HepG2 (cell line): Measurements from ENCODE around the gene PASK. TPM values are rescaled to one million over a fixed set of nuclear protein-coding genes. Genes with fewer than 3 reads are reported as not detected.

ENCODE experiments used
- ATAC-seq: fragments of 200-7000 bp; cut with Tn5 transposase; 3 replicates; pipeline ENCODE4 v1.9.1; 2020; ENCODE audit warnings: mild to moderate bottlenecking, moderate library complexity
- BruUV-seq: library from RNA; stranded (reverse); fragments of 400-500 nt; replicated peaks from 2 replicates; lab custom pipeline; 2021; lab: Mats Ljungman, UMichigan
- CTCF ChIA-PET: fragments of 300-600 bp; formaldehyde crosslinking; extraction: SDS; loops from one replicate; lab custom pipeline; 2021; ENCODE audit warnings: low total read pairs, inconsistent platforms, low intra/inter-chr PET ratio; lab: Yijun Ruan, JAX
- POLR2A ChIA-PET: fragments of 350-600 bp; sonication (Branson Sonifier 250); formaldehyde crosslinking; loops from one replicate; lab custom pipeline; 2020; ENCODE audit warnings: antibody characterized with exemption, inconsistent platforms; lab: Yijun Ruan, JAX
- DNase-seq: peaks from one replicate; pipeline ENCODE4 v3.0.0-alpha.2; 2015; ENCODE audit warnings: low spot score
- FAIRE-seq: peaks from 3 replicates; lab custom pipeline; 2011; peaks lifted over from hg19 to GRCh38; lab: Jason Lieb, UNC
- H2AFZ ChIP-seq: one replicate; pipeline ENCODE4 v1.6.1; 2011; ENCODE audit warnings: low read length, inconsistent platforms
- H3K27ac ChIP-seq: fragments of 300-600 bp; 3 replicates; pipeline ENCODE4 v1.8.0; 2011; ENCODE audit warnings: mixed run types, mild to moderate bottlenecking, mixed read lengths, low read length, inconsistent platforms; ENCODE audit not compliant: insufficient read depth; ENCODE audit errors: extremely low read length
- H3K27me3 ChIP-seq, 2 experiments: fragments of 200-600 bp in 1 of 2; 2 replicates in 1 of 2; 3 replicates in 1 of 2; pipeline versions ENCODE4 v1.6.0 to v1.8.0; 2011; ENCODE audit warnings: low read length in 2 of 2, mild to moderate bottlenecking in 2 of 2, moderate library complexity in 2 of 2, inconsistent platforms in 1 of 2; ENCODE audit not compliant: insufficient read depth in 2 of 2, control insufficient read depth in 1 of 2
- H3K36me3 ChIP-seq, 2 experiments: fragments of 200-600 bp in 1 of 2; replicated peaks in 1 of 2; 2 replicates in 1 of 2; 3 replicates in 1 of 2; pipeline versions ENCODE4 v1.5.1 to v1.8.0; 2011; ENCODE audit warnings: low read length in 2 of 2, inconsistent platforms in 1 of 2; ENCODE audit not compliant: insufficient read depth in 2 of 2, control insufficient read depth in 1 of 2
- H3K4me1 ChIP-seq: 2 replicates; pipeline ENCODE4 v1.5.1; 2012; ENCODE audit warnings: low read length, inconsistent platforms; ENCODE audit not compliant: insufficient read depth
- H3K4me2 ChIP-seq: 2 replicates; pipeline ENCODE4 v1.6.0; 2011; ENCODE audit warnings: low read depth, low read length, inconsistent platforms
- H3K4me3 ChIP-seq, 3 experiments: fragments of 200-600 bp in 1 of 3; sonication (generic), shearing (Covaris generic) in 1 of 3; replicated peaks in 1 of 3; 2 replicates each; pipeline ENCODE4 v1.5.1; 2011 to 2016; ENCODE audit warnings: low read length in 3 of 3, inconsistent platforms in 2 of 3, low read depth in 2 of 3, mild to moderate bottlenecking in 2 of 3, control low read depth in 1 of 3, mixed read lengths in 1 of 3; ENCODE audit not compliant: insufficient read depth in 1 of 3
- H3K79me2 ChIP-seq: one replicate; pipeline ENCODE4 v1.6.1; 2011; ENCODE audit warnings: low read length, inconsistent platforms; ENCODE audit not compliant: insufficient read depth
- H3K9ac ChIP-seq: 2 replicates; pipeline ENCODE4 v1.6.0; 2011; ENCODE audit warnings: mild to moderate bottlenecking, low read depth, low read length, inconsistent platforms; ENCODE audit not compliant: insufficient read depth
- H3K9me3 ChIP-seq: 2 replicates; pipeline ENCODE4 v1.5.1; 2012; ENCODE audit warnings: mild to moderate bottlenecking, low read length
- H4K20me1 ChIP-seq: 2 replicates; pipeline ENCODE4 v1.6.0; 2011; ENCODE audit warnings: inconsistent platforms, mild to moderate bottlenecking, low read length, moderate library complexity; ENCODE audit not compliant: insufficient read depth
- BORCS8-MEF2B ChIP-seq: sonication (generic); formaldehyde crosslinking; IDR thresholded peaks from 2 replicates; pipeline ENCODE4 v1.8.0; 2022; ENCODE audit warnings: mild to moderate bottlenecking, missing genetic modification reagents
- LCORL ChIP-seq, 2 experiments: fragments of 450-650 bp in 1 of 2; sonication (generic) in 1 of 2; formaldehyde crosslinking in 1 of 2; IDR thresholded peaks; 2 replicates each; pipeline versions ENCODE4 v1.5.0 to v1.6.1; 2017 to 2020; ENCODE audit warnings: antibody characterized with exemption in 1 of 2, missing genetic modification reagents in 1 of 2
- MAFK ChIP-seq, 2 experiments: IDR thresholded peaks in 1 of 2; conservative IDR thresholded peaks in 1 of 2; 2 replicates each; pipeline ENCODE4 v1.6.1; 2011; ENCODE audit warnings: improper control_type of control experiment in 2 of 2, low read length in 2 of 2
- NFYC ChIP-seq: IDR thresholded peaks from 2 replicates; pipeline ENCODE4 v1.6.1; 2016; ENCODE audit warnings: missing genetic modification reagents, missing compliant biosample characterization
- SALL2 ChIP-seq: sonication (generic); formaldehyde crosslinking; IDR thresholded peaks from 2 replicates; pipeline ENCODE4 v1.8.1; 2023; ENCODE audit warnings: mild to moderate bottlenecking, missing genetic modification reagents, inconsistent platforms
- SP2 ChIP-seq: sonication (generic); formaldehyde crosslinking; IDR thresholded peaks from 2 replicates; pipeline ENCODE4 v1.5.1; 2020; ENCODE audit warnings: mild to moderate bottlenecking, missing genetic modification reagents
- TBX3 ChIP-seq: fragments of 450-650 bp; IDR thresholded peaks from 2 replicates; pipeline ENCODE4 v1.6.1; 2017; ENCODE audit warnings: antibody characterized with exemption, mild to moderate bottlenecking, inconsistent platforms, borderline replicate concordance
- ZFYVE20 ChIP-seq: sonication (generic); formaldehyde crosslinking; IDR thresholded peaks from 2 replicates; pipeline ENCODE4 v1.8.0; 2023; ENCODE audit warnings: low read depth, mild to moderate bottlenecking, moderate library complexity, missing genetic modification reagents, borderline replicate concordance
- ZNF383 ChIP-seq: sonication (generic); formaldehyde crosslinking; IDR thresholded peaks from 2 replicates; pipeline ENCODE4 v1.4.0; 2020; ENCODE audit warnings: missing genetic modification reagents, mild to moderate bottlenecking, borderline replicate concordance
- ZNF660 ChIP-seq: sonication (generic); formaldehyde crosslinking; IDR thresholded peaks from 2 replicates; pipeline ENCODE4 v1.5.1; 2020; ENCODE audit warnings: mild to moderate bottlenecking, low read depth, missing genetic modification reagents, borderline replicate concordance
- ZNF782 ChIP-seq: sonication (generic); formaldehyde crosslinking; IDR thresholded peaks from 2 replicates; pipeline ENCODE4 v1.4.0; 2020; ENCODE audit warnings: missing genetic modification reagents, mild to moderate bottlenecking, borderline replicate concordance
- ZNF792 ChIP-seq: IDR thresholded peaks from 2 replicates; pipeline ENCODE4 v1.6.1; 2016
- WGBS: methylation state at CpG from one replicate; pipeline ENCODE4 v1.1.6; 2017; ENCODE audit warnings: low lambda C conversion rate; 5-methylcytosine and 5-hydroxymethylcytosine counted together
- in situ Hi-C: cut with HindIII; loops from 2 replicates; pipeline ENCODE4 v1.10.0; 2017; ENCODE audit warnings: low pct_unique_long_range_greater_than_20kb; ENCODE audit not compliant: extremely low pct_ligation_motif_present
- intact Hi-C: fragments of 100-400 bp; cut with micrococcal nuclease; formaldehyde crosslinking; loops from one replicate; pipeline ENCODE4 v1.10.0; 2022; ENCODE audit not compliant: unreplicated experiment
- polyA plus RNA-seq, 8 experiments: library from polyadenylated mRNA; depleted of rRNA in 3 of 8; stranded (reverse) in 7 of 8; unstranded in 1 of 8; fragments of >200 nt; fragmentation: Illumina TruSeq in 4 of 8; extraction: Trizol in 4 of 8; gene quantifications; 2 replicates each; pipeline versions ENCODE4 v1.2.1 to v1.2.3, GENCODE V29; 2011 to 2016; ENCODE audit warnings: low read depth in 4 of 8, missing spikeins in 1 of 8, mixed read lengths in 1 of 8; ENCODE audit not compliant: insufficient read depth in 1 of 8
- total RNA-seq, 5 experiments: library from RNA; depleted of rRNA; stranded (reverse); fragments of >200 nt; fragmentation: Illumina TruSeq; extraction: Trizol; gene quantifications; 2 replicates each; pipeline ENCODE4 v1.2.3, GENCODE V29; 2016; ENCODE audit warnings: low read depth in 1 of 5
- TF ChIP-seq, protein P1 (sequence below): sonication (generic); IDR thresholded peaks from 2 replicates; pipeline ENCODE4 v1.6.1; 2016; ENCODE audit warnings: low read depth, borderline replicate concordance
- TF ChIP-seq, protein P2 (sequence below): sonication (generic); formaldehyde crosslinking; IDR thresholded peaks from 2 replicates; pipeline ENCODE4 v1.8.0; 2022; ENCODE audit warnings: missing genetic modification reagents, mild to moderate bottlenecking, borderline replicate concordance
- TF ChIP-seq, protein P3 (sequence below), 2 experiments: IDR thresholded peaks; 2 replicates each; pipeline ENCODE4 v1.6.1; 2011 to 2012; ENCODE audit warnings: low read length in 2 of 2, borderline replicate concordance in 1 of 2, low read depth in 1 of 2, mild to moderate bottlenecking in 1 of 2, moderate library complexity in 1 of 2
- TF ChIP-seq, protein P4 (sequence below): sonication (generic); formaldehyde crosslinking; IDR thresholded peaks from 2 replicates; pipeline ENCODE4 v1.9.0; 2022; ENCODE audit warnings: missing genetic modification reagents, mild to moderate bottlenecking, borderline replicate concordance

PASK gene
- total and polyA plus RNA-seq, 2 of the 13 experiments (the other 11 are each of a cell fraction or from before 2014, with no cell fraction given) = 6.9 to 17.0 TPM

DNA sequence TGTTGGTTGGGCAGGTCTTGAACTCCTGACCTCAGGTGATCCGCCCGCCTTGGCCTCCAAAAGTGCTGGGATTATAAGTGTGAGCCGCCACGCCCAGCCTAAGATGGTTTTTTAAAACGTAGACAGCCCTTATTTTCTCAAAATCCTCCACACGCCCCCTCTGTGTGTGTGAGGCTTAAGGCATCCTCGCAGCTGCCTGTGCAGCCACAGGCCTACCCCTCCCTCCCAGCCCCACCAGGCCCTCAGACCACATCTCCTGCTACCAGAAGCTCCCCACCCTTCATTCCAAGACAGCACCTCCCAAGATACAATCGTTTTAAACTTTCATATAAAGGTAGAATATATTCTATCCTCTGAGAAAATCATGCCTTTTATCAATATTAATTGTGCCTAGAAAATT, 44.0 kb upstream of the PASK start:
- H3K79me2 ChIP-seq = no peaks in the 10 kb centered on the region
- no peaks in the 10 kb centered on the region for H4K20me1 ChIP-seq
- ChIA-PET CTCF (no interaction called here), POLR2A (no interaction called here)
- H3K9me3 ChIP-seq = no peaks in the 10 kb centered on the region
- DNase-seq = no peak
- H3K4me3 ChIP-seq = no peak overlapping the region
- peaks cover 14 to 67% of the 10 kb centered on the region in 2 experiments for H3K27me3 ChIP-seq
- H3K27ac ChIP-seq = no peak overlapping the region
- no TSS peak for BruUV-seq
- H3K4me2 ChIP-seq = no peak overlapping the region
- 46% methylated on average over 8 of the region's 8 CpGs for WGBS
- no peak for ATAC-seq
- no peak overlapping the region for H3K9ac ChIP-seq
- in situ Hi-C loops (no loop called here), intact Hi-C loops (no loop called here)
- no peak overlapping the region for H2AFZ ChIP-seq
- no peaks in the 10 kb centered on the region for H3K36me3 ChIP-seq
- no peak for FAIRE-seq
- H3K4me1 ChIP-seq = peaks cover 37% of the 10 kb centered on the region
- TF ChIP-seq SP2 (CRISPR knock-in tag) (no peak), ZNF782 (CRISPR knock-in tag) (no peak), ZNF660 (CRISPR knock-in tag) (no peak), NFYC (CRISPR knock-in tag) (no peak), ZNF383 (no peak), LCORL (IDR thresholded peaks at IDR 0.05) (no peak), LCORL (CRISPR knock-in tag; IDR thresholded peaks at IDR 0.05) (no peak), ZFYVE20 (no peak), MAFK (conservative IDR thresholded peaks at IDR 0.05 in 1 of 2, IDR thresholded peaks at IDR 0.05 in 1 of 2; ENCODE audit: low read length in 2 of 2) (no peak), BORCS8-MEF2B (no peak), ZNF792 (no peak), TBX3 (no peak), SALL2 (CRISPR knock-in tag) (no peak)
- TF ChIP-seq, protein P1, sequence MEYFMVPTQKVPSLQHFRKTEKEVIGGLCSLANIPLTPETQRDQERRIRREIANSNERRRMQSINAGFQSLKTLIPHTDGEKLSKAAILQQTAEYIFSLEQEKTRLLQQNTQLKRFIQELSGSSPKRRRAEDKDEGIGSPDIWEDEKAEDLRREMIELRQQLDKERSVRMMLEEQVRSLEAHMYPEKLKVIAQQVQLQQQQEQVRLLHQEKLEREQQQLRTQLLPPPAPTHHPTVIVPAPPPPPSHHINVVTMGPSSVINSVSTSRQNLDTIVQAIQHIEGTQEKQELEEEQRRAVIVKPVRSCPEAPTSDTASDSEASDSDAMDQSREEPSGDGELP = no peak
- TF ChIP-seq, protein P2, sequence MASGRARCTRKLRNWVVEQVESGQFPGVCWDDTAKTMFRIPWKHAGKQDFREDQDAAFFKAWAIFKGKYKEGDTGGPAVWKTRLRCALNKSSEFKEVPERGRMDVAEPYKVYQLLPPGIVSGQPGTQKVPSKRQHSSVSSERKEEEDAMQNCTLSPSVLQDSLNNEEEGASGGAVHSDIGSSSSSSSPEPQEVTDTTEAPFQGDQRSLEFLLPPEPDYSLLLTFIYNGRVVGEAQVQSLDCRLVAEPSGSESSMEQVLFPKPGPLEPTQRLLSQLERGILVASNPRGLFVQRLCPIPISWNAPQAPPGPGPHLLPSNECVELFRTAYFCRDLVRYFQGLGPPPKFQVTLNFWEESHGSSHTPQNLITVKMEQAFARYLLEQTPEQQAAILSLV (CRISPR knock-in tag) = no peak
- TF ChIP-seq, protein P3, sequence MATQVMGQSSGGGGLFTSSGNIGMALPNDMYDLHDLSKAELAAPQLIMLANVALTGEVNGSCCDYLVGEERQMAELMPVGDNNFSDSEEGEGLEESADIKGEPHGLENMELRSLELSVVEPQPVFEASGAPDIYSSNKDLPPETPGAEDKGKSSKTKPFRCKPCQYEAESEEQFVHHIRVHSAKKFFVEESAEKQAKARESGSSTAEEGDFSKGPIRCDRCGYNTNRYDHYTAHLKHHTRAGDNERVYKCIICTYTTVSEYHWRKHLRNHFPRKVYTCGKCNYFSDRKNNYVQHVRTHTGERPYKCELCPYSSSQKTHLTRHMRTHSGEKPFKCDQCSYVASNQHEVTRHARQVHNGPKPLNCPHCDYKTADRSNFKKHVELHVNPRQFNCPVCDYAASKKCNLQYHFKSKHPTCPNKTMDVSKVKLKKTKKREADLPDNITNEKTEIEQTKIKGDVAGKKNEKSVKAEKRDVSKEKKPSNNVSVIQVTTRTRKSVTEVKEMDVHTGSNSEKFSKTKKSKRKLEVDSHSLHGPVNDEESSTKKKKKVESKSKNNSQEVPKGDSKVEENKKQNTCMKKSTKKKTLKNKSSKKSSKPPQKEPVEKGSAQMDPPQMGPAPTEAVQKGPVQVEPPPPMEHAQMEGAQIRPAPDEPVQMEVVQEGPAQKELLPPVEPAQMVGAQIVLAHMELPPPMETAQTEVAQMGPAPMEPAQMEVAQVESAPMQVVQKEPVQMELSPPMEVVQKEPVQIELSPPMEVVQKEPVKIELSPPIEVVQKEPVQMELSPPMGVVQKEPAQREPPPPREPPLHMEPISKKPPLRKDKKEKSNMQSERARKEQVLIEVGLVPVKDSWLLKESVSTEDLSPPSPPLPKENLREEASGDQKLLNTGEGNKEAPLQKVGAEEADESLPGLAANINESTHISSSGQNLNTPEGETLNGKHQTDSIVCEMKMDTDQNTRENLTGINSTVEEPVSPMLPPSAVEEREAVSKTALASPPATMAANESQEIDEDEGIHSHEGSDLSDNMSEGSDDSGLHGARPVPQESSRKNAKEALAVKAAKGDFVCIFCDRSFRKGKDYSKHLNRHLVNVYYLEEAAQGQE (IDR thresholded peaks at IDR 0.05; ENCODE audit: borderline replicate concordance in 1 of 2, low read depth in 1 of 2, low read length in 2 of 2) = no peak
- TF ChIP-seq, protein P4, sequence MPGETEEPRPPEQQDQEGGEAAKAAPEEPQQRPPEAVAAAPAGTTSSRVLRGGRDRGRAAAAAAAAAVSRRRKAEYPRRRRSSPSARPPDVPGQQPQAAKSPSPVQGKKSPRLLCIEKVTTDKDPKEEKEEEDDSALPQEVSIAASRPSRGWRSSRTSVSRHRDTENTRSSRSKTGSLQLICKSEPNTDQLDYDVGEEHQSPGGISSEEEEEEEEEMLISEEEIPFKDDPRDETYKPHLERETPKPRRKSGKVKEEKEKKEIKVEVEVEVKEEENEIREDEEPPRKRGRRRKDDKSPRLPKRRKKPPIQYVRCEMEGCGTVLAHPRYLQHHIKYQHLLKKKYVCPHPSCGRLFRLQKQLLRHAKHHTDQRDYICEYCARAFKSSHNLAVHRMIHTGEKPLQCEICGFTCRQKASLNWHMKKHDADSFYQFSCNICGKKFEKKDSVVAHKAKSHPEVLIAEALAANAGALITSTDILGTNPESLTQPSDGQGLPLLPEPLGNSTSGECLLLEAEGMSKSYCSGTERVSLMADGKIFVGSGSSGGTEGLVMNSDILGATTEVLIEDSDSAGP (CRISPR knock-in tag) = no peak
